SK-MEL-5 (cell line): Measurements from ENCODE around the gene OR7D4. TPM values are rescaled to one million over a fixed set of nuclear protein-coding genes. Genes with fewer than 3 reads are reported as not detected.
"Not testable (repeated sequence)": the region's sequence is repeated elsewhere in the genome, so short reads cannot be mapped to it uniquely, and the experiment has no call there.

Source experiments
- DNase-seq: peaks from one replicate; pipeline ENCODE4 v3.0.0-alpha.2; 2016; ENCODE audit warnings: low read depth, low spot score
- in situ Hi-C: cut with HindIII; loops from 2 replicates; pipeline ENCODE4 v1.10.0; 2016; ENCODE audit warnings: low sequenced_read_pairs, high pct_unique_total_duplicates, low pct_unique_long_range_greater_than_20kb
- polyA plus RNA-seq, 2 experiments: library from polyadenylated mRNA; depleted of rRNA; stranded (reverse); fragments of >200 nt; gene quantifications; 2 replicates each; pipeline ENCODE4 v1.2.3, GENCODE V29; 2015
- total RNA-seq: library from RNA; depleted of rRNA; stranded (reverse); fragments of >200 nt; shearing (Covaris generic); gene quantifications from 2 replicates; pipeline ENCODE4 v1.2.3, GENCODE V29; 2014; rRNA removed

Gene OR7D4
- total RNA-seq = not detected in 2 replicates
- not detected in 2 replicates for polyA plus RNA-seq (2015; cell fraction: cytosol; rRNA removed)
- polyA plus RNA-seq (2015; cell fraction: nucleus; rRNA removed) = not detected in 2 replicates

DNA sequence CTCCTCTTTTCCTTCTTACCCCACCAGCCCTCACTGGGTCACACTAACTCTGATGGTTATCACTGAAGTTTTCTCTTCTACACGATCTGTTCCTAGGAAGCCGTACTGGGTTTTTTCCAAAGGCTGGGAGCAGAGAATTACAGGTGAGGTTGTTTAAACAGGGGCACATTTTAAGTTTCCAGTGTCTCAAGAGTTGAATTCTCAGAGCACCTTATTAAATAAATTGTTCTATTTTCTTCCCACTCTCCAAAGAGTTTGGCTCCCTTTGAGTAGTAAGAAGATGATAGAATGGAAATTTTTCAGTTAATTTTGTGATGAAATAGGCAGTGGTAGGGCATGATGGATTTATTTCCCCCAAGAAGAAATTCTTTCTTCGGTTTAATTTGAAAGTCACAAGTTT is at the start of gene OR7D4:
Gene OR7D4 (minus strand): TSS at position 101 of the 400 bp plus-strand sequence. CDS start 4,752 bp downstream, outside the sequence.
- DNase-seq = no peak
- in situ Hi-C loops = no loop called here

- no peak for DNase-seq
- in situ Hi-C loops = no loop called here
These were observed 31.8 kb upstream of the OR7D4 start for GRCh38 chr19:9251236-9251635.

DNA sequence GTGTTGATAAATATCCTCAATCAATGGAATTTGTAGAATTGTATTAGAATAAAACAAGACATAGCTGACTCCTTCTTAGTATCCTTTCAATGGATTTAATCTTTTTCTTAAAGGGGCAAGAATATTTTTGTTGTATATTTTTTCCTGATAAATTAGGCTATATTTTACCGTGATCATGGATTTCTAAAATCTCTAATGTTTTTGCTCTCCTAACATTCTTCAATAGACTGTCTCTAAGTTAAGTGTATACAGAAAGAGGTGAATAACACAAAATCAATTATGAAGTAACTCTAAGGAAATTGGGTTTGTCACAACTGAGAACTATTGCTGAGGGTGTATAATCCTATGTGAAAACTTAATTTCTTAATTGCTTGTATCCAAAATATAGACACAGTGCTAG is 31.2 kb upstream of the OR7D4 start, which contains the start of gene OR7E24:
Gene OR7E24 (plus strand): TSS at position 301 of the 400 bp plus-strand sequence. CDS start 114 bp downstream, outside the sequence.
- in situ Hi-C loops = no loop called here
- DNase-seq = no peak

GRCh38 chr19:9205501-9206113 is 13.8 kb downstream of the OR7D4 start:
- in situ Hi-C loops = no loop called here
- peak; percentile 62 for DNase-seq

DNA sequence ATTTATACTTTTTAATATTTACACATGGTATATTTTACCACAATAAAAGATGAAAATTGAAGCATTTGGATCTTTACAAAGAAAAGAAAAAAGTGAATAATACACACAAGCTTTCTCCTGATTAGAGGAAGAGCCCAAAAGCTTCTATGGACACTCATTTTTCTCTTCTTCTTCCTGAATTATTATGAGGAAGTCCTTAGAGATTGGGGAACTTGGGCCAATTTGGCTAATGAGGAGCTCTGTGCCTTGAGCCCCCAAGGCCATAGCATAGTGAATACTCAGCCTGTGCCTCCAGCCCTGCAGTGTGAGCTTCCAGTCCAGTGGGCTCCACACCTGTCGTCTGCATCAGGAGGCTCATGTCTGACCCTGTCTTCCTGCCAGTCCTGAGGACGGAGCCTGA is 21.3 kb downstream of the OR7D4 start:
- DNase-seq, in situ Hi-C loops: not testable (repeated sequence)

- in situ Hi-C loops = no loop called here
- DNase-seq = no peak
These were observed 29.9 kb downstream of the OR7D4 start for GRCh38 chr19:9189535-9189934.

DNA sequence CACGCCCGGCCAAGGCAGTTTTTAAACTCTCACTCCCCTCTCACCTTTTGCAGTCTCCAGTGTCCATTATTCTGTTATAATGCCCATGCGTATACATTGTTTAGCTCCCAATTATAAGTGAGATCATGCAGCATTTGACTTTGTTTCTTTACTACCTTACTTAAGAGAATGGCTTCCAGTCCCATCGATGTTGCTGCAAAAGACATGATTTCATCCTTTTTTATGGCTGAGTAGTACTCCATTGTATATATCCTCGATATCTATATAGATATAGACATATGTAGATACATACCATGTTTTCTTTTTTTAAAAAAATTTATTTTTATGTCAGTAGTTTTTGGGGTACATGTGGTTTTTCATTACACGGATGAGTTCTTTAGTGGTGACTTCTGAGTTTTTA is 32.2 kb downstream of the OR7D4 start:
- in situ Hi-C loops = no loop called here
- no peak for DNase-seq

DNA sequence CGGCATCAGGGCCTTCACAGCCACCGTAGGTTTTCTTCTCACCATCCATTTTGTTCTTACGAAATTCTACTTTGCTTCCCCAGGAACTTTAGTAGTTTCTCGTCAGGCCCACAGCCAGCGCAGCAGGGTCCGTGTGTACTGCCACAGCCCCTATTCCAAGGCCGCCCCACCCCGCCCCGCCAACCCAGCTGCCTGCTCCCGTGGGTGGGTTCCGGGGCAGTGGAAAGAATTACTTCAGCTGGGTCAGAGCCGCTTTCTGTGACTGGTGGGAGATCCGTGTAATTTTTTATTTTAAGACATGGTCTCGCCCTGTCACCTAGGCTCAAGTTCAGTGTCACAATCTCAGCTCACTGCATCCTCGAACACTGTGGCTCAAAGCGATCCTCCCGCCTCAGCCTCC is 36.4 kb downstream of the OR7D4 start:
- in situ Hi-C loops = no loop called here

GRCh38 chr19:9178901-9179300 is 40.5 kb downstream of the OR7D4 start, which contains the start of gene OR7D2:
TSS of gene OR7D2 (plus strand) at chr19:9178979. CDS start at chr19:9185782, 6,803 bp downstream.
- no peak for DNase-seq
- in situ Hi-C loops = no loop called here

More for the DNA sequence above, 36.4 kb downstream of the OR7D4 start:
- DNase-seq = no peak

GRCh38 chr19:9175326-9175725 is 44.1 kb downstream of the OR7D4 start:
- in situ Hi-C loops = no loop called here

GRCh38 chr19:9171393-9171991 is 47.9 kb downstream of the OR7D4 start:
- in situ Hi-C loops = no loop called here

More at GRCh38 chr19:9175326-9175725, 44.1 kb downstream of the OR7D4 start:
- no peak for DNase-seq

DNA sequence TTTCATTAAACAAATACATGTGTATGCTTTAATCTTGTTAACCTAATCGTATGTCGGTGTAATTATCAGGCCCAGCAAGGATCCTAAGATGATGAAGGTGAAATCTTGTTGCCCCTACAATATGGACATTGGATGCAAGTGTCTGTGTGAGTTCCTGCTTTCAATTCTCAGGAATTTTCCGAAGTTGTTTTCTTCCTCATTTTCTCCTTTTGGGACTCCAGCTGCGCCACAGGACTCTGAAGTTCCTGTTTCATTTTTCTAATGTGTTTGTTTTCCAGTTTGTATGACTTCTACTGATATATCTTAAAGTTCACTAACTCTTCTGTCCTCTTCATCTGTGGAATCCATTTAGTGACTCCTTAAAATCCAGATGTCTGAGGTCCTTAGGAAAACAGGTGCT is 52.5 kb downstream of the OR7D4 start:
- no peak for DNase-seq
- in situ Hi-C loops = no loop called here

More at GRCh38 chr19:9171393-9171991, 47.9 kb downstream of the OR7D4 start:
- DNase-seq = no peak

GRCh38 chr19:9165261-9165660 is 54.1 kb downstream of the OR7D4 start:
- no peak for DNase-seq
- in situ Hi-C loops = no loop called here

DNA sequence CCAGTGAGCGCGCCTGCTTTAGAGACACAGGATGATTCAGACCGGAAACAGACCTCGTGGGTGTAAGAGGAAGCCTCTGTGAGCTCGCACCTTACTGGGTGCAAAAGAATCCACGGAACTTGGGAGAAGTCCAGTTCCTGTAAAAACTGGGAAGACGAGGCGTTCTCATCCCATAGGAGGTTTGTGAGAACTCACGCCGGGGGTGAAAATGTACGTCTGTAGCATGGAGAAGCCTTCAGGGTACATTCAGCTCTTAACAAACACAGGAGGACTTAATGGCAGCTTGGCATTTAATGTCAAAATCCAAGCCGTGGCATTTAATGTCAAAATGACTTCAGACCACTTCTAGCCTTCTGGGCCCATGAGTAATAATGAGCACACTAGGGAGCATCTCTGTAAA is 58.0 kb downstream of the OR7D4 start:
- in situ Hi-C loops = no loop called here
- DNase-seq = no peak

Other genes with a start within 250 kb of the OR7D4 start
- gene MUC16, start 209.2 kb downstream of the OR7D4 start, total RNA-seq = not detected in 2 replicates
- not detected in 2 replicates for gene OR1M1, start 132.5 kb downstream of the OR7D4 start, total RNA-seq
- not detected in 2 replicates for gene OR7G2, start 112.1 kb downstream of the OR7D4 start, total RNA-seq
- not detected in 2 replicates for gene OR7G1, start 103.8 kb downstream of the OR7D4 start, total RNA-seq
- not detected in 2 replicates for gene OR7G3, start 92.6 kb downstream of the OR7D4 start, total RNA-seq
- 32.9 and 45.4 TPM in 2 replicates for gene ZNF317, start 79.2 kb downstream of the OR7D4 start, total RNA-seq
- gene OR7D2, start 40.6 kb downstream of the OR7D4 start, total RNA-seq = 0.05 TPM in 1 of 2 replicates, not detected in the other
- gene OR7E24, start 31.3 kb upstream of the OR7D4 start, total RNA-seq = not detected in 2 replicates
- gene ZNF699, start 90.2 kb upstream of the OR7D4 start, total RNA-seq = 4.2 and 5.6 TPM in 2 replicates
- 16.3 and 18.8 TPM in 2 replicates for gene ZNF559, start 104.6 kb upstream of the OR7D4 start, total RNA-seq
- gene ZNF177, start 143.4 kb upstream of the OR7D4 start, total RNA-seq = 1.2 and 2.5 TPM in 2 replicates
- gene ZNF266, start 216.0 kb upstream of the OR7D4 start, total RNA-seq = 10.4 and 11.3 TPM in 2 replicates